GM21360 (cell line): ENCODE data around the gene PPP1R12B.
"Not testable (repeated sequence)": the region's sequence is repeated elsewhere in the genome, so short reads cannot be mapped to it uniquely, and the experiment has no call there.

ENCODE experiments used
- ATAC-seq: cut with Tn5 transposase; IDR thresholded peaks from one replicate; pipeline ENCODE4 v1.9.1; 2021; ENCODE audit warnings: mild to moderate bottlenecking, moderate library complexity; ENCODE audit not compliant: unreplicated experiment

The PPP1R12B gene

GRCh38 chr1:202526056-202526455, 177.6 kb downstream of the PPP1R12B start:
- ATAC-seq = not testable (repeated sequence)

GRCh38 chr1:202528096-202528722, 179.7 kb downstream of the PPP1R12B start:
- not testable (repeated sequence) for ATAC-seq

DNA sequence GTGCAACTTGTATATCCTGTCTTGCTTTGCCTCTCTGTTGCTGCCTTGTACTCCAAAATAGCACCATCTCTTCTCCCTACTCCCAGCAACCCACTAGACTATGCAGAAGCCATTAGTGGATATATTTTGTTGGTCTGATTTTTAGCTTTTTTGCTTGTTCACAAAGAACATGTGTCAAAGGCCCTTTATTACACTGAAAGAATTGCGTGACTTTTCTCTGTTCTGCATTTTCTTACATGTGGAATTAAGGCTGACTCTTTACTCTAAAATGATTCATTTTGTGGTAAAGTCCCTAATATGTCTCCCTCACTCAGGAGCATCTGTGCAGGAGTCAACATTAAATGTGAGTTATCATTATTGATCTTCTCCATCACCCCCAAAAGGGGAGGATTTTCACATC, 182.2 kb downstream of the PPP1R12B start:
- ATAC-seq = not testable (repeated sequence)

DNA sequence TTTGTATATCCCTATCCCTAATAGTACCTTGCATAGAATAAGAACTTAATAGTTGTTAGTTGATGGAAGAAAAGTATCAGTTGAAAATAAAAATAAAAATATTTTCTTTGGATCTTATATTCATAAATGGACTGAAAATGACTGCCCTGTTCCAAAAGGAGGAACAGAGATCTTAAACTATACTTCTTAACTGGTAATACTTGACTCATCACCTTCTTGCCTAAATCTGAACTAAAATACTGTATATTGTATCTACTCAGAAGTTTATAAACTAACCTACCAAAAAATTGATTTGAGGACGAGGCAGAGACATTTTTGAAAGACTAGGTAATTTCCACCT, 182.9 kb downstream of the PPP1R12B start:
- ATAC-seq = no peak

DNA sequence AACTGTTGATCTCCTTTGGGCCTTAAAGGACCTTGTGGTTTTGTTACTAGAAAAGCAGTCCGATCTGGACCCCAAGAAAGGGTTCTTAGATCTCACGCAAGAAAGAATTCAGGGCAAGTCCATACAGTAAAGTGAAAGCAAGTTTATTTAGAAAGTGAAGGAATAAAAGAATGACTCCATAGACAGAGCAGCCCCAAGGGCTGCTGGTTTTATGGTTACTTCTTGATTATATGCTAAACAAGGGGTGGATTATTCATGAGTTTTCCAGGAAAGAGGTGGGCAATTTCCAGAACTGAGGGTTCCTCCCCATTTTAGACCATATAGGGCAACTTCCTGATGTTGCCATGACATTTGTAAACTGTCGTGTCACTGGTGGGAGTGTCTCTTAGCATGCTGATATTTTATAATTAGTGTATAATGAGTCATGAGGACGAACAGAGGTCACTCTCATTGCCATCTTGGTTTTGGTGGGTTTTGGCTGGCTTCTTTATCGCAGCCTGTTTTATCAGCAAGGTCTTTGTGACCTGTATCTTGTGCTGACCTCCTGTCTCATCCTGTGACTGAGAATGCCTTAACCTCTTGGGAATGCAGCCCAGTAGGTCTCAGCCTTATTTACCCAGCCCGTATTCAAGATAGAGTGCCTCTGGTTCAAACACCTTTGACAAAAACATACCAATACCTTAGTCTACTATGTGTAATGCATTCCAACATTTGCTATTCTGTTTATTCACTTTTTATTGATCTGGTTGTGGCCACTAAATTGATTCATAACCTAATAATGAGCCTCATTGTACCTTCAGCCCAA, 183.5 kb downstream of the PPP1R12B start:
- ATAC-seq = not testable (repeated sequence)

DNA sequence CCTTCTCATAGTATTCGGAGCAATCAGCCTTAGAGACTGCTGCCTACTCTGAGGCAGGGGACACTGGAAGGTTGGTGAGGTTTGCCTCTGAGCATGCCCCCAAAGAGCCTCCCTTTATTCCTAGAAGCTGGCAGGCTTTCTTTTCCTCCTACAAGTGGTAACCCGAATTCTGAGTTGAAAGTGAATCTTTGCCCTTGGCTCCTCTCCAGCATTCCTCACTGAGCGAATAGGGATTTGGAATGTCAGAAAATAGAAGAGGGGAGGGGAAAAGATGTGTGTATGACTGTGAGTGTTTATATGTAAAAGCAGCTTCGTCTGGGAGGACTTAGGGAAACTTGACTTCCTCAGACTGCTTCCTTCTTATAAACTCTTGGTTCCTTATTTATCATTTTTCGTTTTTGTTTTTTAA, 190.7 kb downstream of the PPP1R12B start:
- not testable (repeated sequence) for ATAC-seq

- ATAC-seq = not testable (repeated sequence)
Measured at GRCh38 chr1:202539583-202539982, 191.1 kb downstream of the PPP1R12B start.

DNA sequence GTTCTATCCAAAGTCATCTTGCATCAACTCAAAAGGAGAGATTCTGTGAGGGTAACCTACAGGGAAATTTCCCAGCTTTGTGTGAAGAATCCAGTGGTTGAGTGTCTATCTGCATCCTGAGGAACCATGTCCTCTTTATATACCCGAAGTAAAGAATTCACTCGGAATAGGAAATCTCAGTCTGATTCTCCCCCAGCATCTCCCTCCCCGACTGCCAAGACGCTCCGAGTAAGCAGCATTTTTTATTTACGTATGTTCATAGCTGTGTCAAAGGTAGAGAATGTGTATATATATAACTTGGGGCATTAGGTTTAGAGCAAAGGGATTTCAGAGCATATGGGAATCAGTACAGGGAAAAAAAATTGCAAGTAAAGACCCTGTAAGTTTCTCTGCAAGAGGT, 191.5 kb downstream of the PPP1R12B start:
- no peak for ATAC-seq

GRCh38 chr1:202540448-202540847, 191.9 kb downstream of the PPP1R12B start:
- ATAC-seq = no peak

DNA sequence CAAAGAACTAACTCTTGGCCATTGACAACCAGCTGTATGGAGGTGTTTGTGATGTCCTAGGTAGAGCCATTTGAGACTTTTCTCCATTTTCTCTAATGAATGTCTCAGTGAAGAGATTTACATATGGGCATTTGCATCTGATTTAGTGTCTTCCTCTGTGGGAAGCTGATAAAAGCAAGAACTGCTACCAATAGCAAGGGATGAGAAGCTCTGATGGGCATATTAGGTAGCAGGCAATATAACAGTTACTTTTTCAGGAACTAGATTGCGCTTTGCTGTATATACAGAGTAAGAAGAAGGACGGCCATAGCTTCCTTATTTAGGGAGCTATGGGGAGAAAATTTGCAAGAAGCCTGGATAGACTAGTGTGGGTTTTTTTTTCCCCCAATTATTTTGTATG, 192.4 kb downstream of the PPP1R12B start:
- not testable (repeated sequence) for ATAC-seq

- not testable (repeated sequence) for ATAC-seq
Measured at GRCh38 chr1:202542415-202542814, 193.9 kb downstream of the PPP1R12B start.

- ATAC-seq = not testable (repeated sequence)
Measured at GRCh38 chr1:202543537-202543936, 195.0 kb downstream of the PPP1R12B start.

GRCh38 chr1:202544766-202545449, 196.4 kb downstream of the PPP1R12B start:
- ATAC-seq = not testable (repeated sequence)

GRCh38 chr1:202545647-202546303, 197.3 kb downstream of the PPP1R12B start:
- not testable (repeated sequence) for ATAC-seq

DNA sequence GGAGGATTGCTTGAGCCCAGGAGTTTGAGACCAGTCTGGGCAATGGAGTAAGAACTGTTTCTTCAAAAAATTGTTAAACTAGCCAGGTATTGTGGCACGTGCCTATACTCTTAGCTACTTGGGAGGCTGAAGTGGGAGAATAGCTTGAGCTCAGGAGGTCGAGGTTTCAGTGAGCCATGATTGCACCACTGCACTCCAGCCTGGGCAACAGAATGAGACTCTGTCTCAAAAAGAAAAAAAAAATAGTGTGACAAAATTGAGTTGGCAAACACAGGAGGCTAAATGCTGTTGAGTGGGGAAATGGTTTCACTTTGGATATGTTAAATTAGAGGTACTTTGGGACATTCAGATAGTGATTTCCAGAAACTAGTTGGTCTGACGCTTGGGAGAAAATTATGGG, 197.9 kb downstream of the PPP1R12B start:
- ATAC-seq = not testable (repeated sequence)

GRCh38 chr1:202546796-202547195, 198.3 kb downstream of the PPP1R12B start:
- ATAC-seq = not testable (repeated sequence)

GRCh38 chr1:202547215-202547614, 198.7 kb downstream of the PPP1R12B start:
- no peak for ATAC-seq

- not testable (repeated sequence) for ATAC-seq
Measured at GRCh38 chr1:202550088-202550487, 201.6 kb downstream of the PPP1R12B start.

DNA sequence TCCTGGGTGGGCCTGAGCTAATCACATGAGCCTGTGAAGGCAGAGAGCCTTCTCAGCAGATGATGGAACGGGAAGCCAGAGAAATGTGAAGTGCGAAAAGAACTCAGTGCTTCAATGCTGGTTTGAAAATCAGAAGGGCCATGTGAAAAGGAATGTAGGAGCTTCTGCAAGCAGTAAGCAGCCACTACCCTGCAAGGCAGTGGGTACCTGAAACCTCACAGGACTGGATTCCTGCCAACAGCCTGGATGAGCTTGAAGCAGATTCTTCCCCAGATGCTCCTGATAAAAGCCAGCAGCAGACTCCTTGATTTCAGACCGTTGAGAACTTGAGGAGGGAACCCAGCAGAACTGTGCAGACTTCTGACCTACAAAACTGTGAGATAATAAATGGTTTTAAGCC, 203.2 kb downstream of the PPP1R12B start:
- ATAC-seq = no peak

DNA sequence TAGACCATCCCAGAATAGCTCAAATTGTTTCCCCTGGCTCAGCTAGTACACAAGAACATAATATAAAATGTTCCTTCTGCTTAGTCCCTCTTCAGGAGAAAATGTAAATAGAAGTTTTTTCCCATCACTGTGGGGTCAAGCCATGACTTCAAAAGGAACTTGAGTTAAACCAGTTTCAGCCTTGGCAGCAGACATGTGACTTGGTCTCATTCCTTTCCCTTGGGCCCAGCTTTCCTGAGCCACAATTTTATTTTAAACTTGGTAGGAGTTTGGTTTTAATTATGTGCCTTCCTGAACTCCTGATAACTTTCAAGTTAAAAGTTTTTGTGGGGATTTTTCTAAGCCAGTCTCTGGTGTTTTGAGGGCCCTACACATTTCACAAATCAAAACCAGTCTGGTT, 204.1 kb downstream of the PPP1R12B start:
- ATAC-seq = not testable (repeated sequence)

- ATAC-seq = not testable (repeated sequence)
Measured at GRCh38 chr1:202553078-202553477, 204.6 kb downstream of the PPP1R12B start.
